ENCODE data around the gene USP34.

DNA sequence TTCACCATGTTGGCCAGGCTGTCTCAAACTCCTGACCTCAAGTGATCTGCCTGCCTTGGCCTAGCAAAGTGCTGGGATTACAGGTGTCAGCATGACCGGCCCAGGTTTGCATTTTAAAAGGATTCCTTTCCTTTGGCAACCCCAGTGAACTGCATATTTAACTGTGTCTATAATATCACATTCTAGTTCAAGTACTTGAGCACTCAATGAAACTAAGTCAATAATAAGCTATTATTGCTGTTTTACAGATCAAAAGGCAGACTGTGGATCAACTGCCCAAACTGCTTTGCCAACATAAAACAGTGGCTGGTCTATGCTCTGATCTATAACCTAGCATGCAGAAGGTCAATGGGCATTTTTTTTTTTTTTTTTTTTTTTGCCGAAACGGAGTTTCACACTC, 144.5 kb downstream of the USP34 start:
- TF ChIP-seq CTCF (IDR thresholded peaks at IDR 0.05), result no peak
- no peak for TF ChIP-seq POLR2A (IDR thresholded peaks at IDR 0.05)
